Lower leg skin (tissue), 3 donors: Measurements from ENCODE around the gene TBC1D3B.

ENCODE experiments used
- CTCF ChIP-seq, 3 donors: fragments of 450-650 bp; IDR thresholded peaks; one replicate each; pipeline ENCODE4 v1.5.1; 2016; ENCODE audit warnings: antibody characterized with exemption in 3 of 3, mild to moderate bottlenecking in 3 of 3, moderate library complexity in 2 of 3
- POLR2A ChIP-seq, 2 donors: fragments of 450-650 bp; IDR thresholded peaks; one replicate each; pipeline ENCODE4 v1.6.1; 2016 to 2017; ENCODE audit warnings: antibody characterized with exemption in 2 of 2, mild to moderate bottlenecking in 1 of 2, moderate library complexity in 1 of 2

- TF ChIP-seq POLR2A (IDR thresholded peaks at IDR 0.05) (no peak), CTCF (IDR thresholded peaks at IDR 0.05) (no peak)
Observed at GRCh38 chr17:36185416-36185815, 9.0 kb upstream of the TBC1D3B start.
